Heart right ventricle (tissue), 16 donors: ENCODE measurements around the gene CUL2. TPM values are rescaled to one million over a fixed set of nuclear protein-coding genes. Genes with fewer than 3 reads are reported as not detected.
A peak's percentile ranks its signal among the peaks of the same experiment; 100 is the strongest.
"Not testable (repeated sequence)": the region's sequence is repeated elsewhere in the genome, so short reads cannot be mapped to it uniquely, and the experiment has no call there.

ENCODE experiments used
- ATAC-seq, 8 donors: fragments of 200-7000 bp; cut with Tn5 transposase; one replicate each; pipeline ENCODE4 v1.9.1; 2020; ENCODE audit warnings: mild to moderate bottlenecking in 8 of 8, moderate library complexity in 8 of 8, moderate number of reproducible peaks in 1 of 8
- DNase-seq, 2 donors: peaks; one replicate each; pipeline ENCODE4 v3.0.0-alpha.2; 2020
- H3K27ac ChIP-seq, 10 donors: fragments of 200-600 bp; sonication (generic) in 2 of 10; one replicate each; pipeline versions ENCODE4 v1.5.0 to v1.8.0; 2020 to 2022; ENCODE audit warnings: mild to moderate bottlenecking in 3 of 10
- H3K27me3 ChIP-seq, 7 donors: fragments of 200-600 bp; one replicate each; pipeline ENCODE4 v1.8.0; 2021 to 2022; ENCODE audit warnings: mild to moderate bottlenecking in 2 of 7
- H3K36me3 ChIP-seq, 9 donors: fragments of 200-600 bp; sonication (generic) in 1 of 9; one replicate each; pipeline versions ENCODE4 v1.5.0 to v1.8.0; 2020 to 2022; ENCODE audit warnings: mild to moderate bottlenecking in 2 of 9
- H3K4me1 ChIP-seq, 9 donors: fragments of 200-600 bp; sonication (generic) in 1 of 9; one replicate each; pipeline versions ENCODE4 v1.5.0 to v1.8.0; 2020 to 2022; ENCODE audit warnings: mild to moderate bottlenecking in 4 of 9
- H3K4me3 ChIP-seq, 10 donors: fragments of 200-600 bp; sonication (generic) in 2 of 10; one replicate each; pipeline versions ENCODE4 v1.5.0 to v1.8.0; 2020 to 2022; ENCODE audit warnings: mild to moderate bottlenecking in 7 of 10, moderate library complexity in 2 of 10
- H3K9me3 ChIP-seq, 11 donors: fragments of 200-600 bp in 10 of 11; sonication (generic) in 2 of 11; one replicate each; pipeline versions ENCODE4 v1.5.0 to v1.8.0; 2013 to 2022; ENCODE audit warnings: mild to moderate bottlenecking in 2 of 11, control low read depth in 1 of 11, moderate library complexity in 1 of 11
- CTCF ChIP-seq, 9 donors: fragments of 200-600 bp; sonication (generic) in 2 of 9; IDR thresholded peaks; one replicate each; pipeline versions ENCODE4 v1.5.0 to v1.8.0; 2021 to 2022; ENCODE audit warnings: antibody characterized with exemption in 9 of 9, mild to moderate bottlenecking in 5 of 9, moderate library complexity in 1 of 9
- WGBS, 2 donors: extraction: QIAGEN DNeasy Blood & Tissue Kit; methylation state at CpG; one replicate each; pipeline ENCODE4 v1.1.7; 2013; ENCODE audit warnings: inconsistent platforms in 1 of 2; 5-methylcytosine and 5-hydroxymethylcytosine counted together
- intact Hi-C, 10 donors: fragments of 100-400 bp; cut with DNase I; formaldehyde crosslinking; loops; one replicate each; pipeline versions ENCODE4 v1.11.1 to v1.14.2; 2022
- polyA plus RNA-seq, 2 donors: library from polyadenylated mRNA; stranded (reverse); fragments of 200-250 nt; gene quantifications; one replicate each; pipeline ENCODE4 v1.2.3, GENCODE V29; 2013
- total RNA-seq, 10 donors: library from RNA; stranded (reverse); fragmentation: NEBNext Ultra II Directional in 3 of 10; extraction: Animal tissue kit (Norgen Biotek cat#: 25700) in 3 of 10; gene quantifications; one replicate each; pipeline versions ENCODE4 v1.2.1 to v1.2.4, GENCODE V29; 2021 to 2023
- donor health status: Arrhythmogenic right ventricular cardiomyopathy.
- donor health status: ischemic (EF 13 %, LVEDD 7.1; RV severe dilation, severe dysfunction).
- donor health status: healthy with polysubstance abuse.
- donor health status: DM: no; HTN: yes; CAD: no.
- donor health status: DM: no; HTN: no; CAD: no.
- donor health status: ischemic (EF 25% LVEDD 6.9; RV normal size, moderate dysfunction).
- donor health status: ischemic (EF 25% LVEDD 5.7; RV mildly dilated, moderate dysfunction).
- donor health status: healthy.
- donor health status: DM: yes; HTN: yes; CAD: no.
- donor health status: Ischemic cardiomyopathy.
- donor health status: ischemic (EF 35%, LVEDD 5.7; RV mildly dilated, moderate dysfunction).
- donor health status: nonischemic (EF 11% LVEDD 7.7; RV severe dilation, severe dysfunction).
- donor health status: DM: yes; HTN: yes; CAD: no.
- donor health status: PGD.
- donor health status: ischemic (EF 29% LVEDD 5.4; RV normal size, mild dysfunction).
- donor health status: nonischemic (EF 23%, LVEDD 6.1; RV moderate dilation, normal function).

CUL2 gene
- total and polyA plus RNA-seq, 12 donors, result 5.7 to 39.8 (median 37.0) TPM

GRCh38 chr10:34979938-34980337 is 110.2 kb downstream of the CUL2 start:
- DNase-seq, result no peak
- no peaks in the 10 kb centered on the region for H3K27me3 ChIP-seq
- 69 to 98% methylated on average over 2 of the region's 2 CpGs for WGBS, 2 donors

GRCh38 chr10:34978080-34978479 is 112.1 kb downstream of the CUL2 start:
- Histone ChIP-seq H3K9me3 (peaks cover 0 to 12% (median 0%) of the 10 kb centered on the region in 11 donors), H3K4me1 (no peaks in the 10 kb centered on the region), H3K4me3 (no peak overlapping the region), H3K27ac (no peak overlapping the region), H3K36me3 (no peaks in the 10 kb centered on the region), H3K27me3 (no peaks in the 10 kb centered on the region)
- 79 to 88% methylated on average over 7 of the region's 7 CpGs for WGBS, 2 donors
- intact Hi-C loops, result no loop called here
- TF ChIP-seq CTCF (IDR thresholded peaks at IDR 0.05), result no peak
- DNase-seq (no peak), ATAC-seq (no peak)

More at GRCh38 chr10:34979938-34980337, 110.2 kb downstream of the CUL2 start:
- Histone ChIP-seq H3K9me3 (peaks cover 0 to 19% (median 5%) of the 10 kb centered on the region in 11 donors), H3K27ac (no peak overlapping the region), H3K4me1 (no peaks in the 10 kb centered on the region), H3K36me3 (no peaks in the 10 kb centered on the region), H3K4me3 (no peak overlapping the region)
- TF ChIP-seq CTCF (IDR thresholded peaks at IDR 0.05), result no peak
- intact Hi-C loops, result no loop called here
- no peak for ATAC-seq

- H3K27ac ChIP-seq, DNase-seq, H3K4me3 ChIP-seq, ATAC-seq, H3K27me3 ChIP-seq, intact Hi-C loops, H3K36me3 ChIP-seq, H3K4me1 ChIP-seq: not testable (repeated sequence)
- H3K9me3 ChIP-seq, result peaks cover 0 to 12% (median 0%) of the 10 kb centered on the region in 11 donors
- 95 to 97% methylated on average over 26 to 29 of the region's 29 CpGs for WGBS, 2 donors
These were observed 113.7 kb downstream of the CUL2 start for GRCh38 chr10:34976380-34976910.

GRCh38 chr10:34974364-34975065 is 115.6 kb downstream of the CUL2 start:
- intact Hi-C loops, H3K4me3 ChIP-seq, DNase-seq, H3K27ac ChIP-seq, ATAC-seq, H3K27me3 ChIP-seq, H3K36me3 ChIP-seq: not testable (repeated sequence)
- TF ChIP-seq CTCF (IDR thresholded peaks at IDR 0.05), result peak in 4 of 9 donors; percentile 18 to 33 (median 23)
- WGBS, 2 donors, result 89 to 92% methylated on average over 8 of the region's 8 CpGs
- peaks cover 0 to 12% (median 0%) of the 10 kb centered on the region in 11 donors for H3K9me3 ChIP-seq
- peaks cover 0 to 14% (median 0%) of the 10 kb centered on the region in 9 donors for H3K4me1 ChIP-seq

- intact Hi-C loops, H3K4me3 ChIP-seq, H3K27ac ChIP-seq, H3K27me3 ChIP-seq, ATAC-seq, DNase-seq, H3K36me3 ChIP-seq: not testable (repeated sequence)
- Histone ChIP-seq H3K9me3 (peaks cover 0 to 12% (median 0%) of the 10 kb centered on the region in 11 donors), H3K4me1 (peaks cover 0 to 14% (median 0%) of the 10 kb centered on the region in 9 donors)
- WGBS, 2 donors, result 84 to 85% methylated on average over 3 of the region's 3 CpGs
These were observed 116.4 kb downstream of the CUL2 start for GRCh38 chr10:34973757-34974156.

GRCh38 chr10:34973121-34973520 is 117.0 kb downstream of the CUL2 start:
- WGBS, 2 donors, result 81% methylated on average over 9 of the region's 9 CpGs
- H3K27me3 ChIP-seq, DNase-seq, H3K36me3 ChIP-seq, ATAC-seq, H3K4me3 ChIP-seq, H3K27ac ChIP-seq, intact Hi-C loops: not testable (repeated sequence)
- H3K9me3 ChIP-seq, result peaks cover 0 to 12% (median 0%) of the 10 kb centered on the region in 11 donors
- peaks cover 0 to 14% (median 0%) of the 10 kb centered on the region in 9 donors for H3K4me1 ChIP-seq

- H3K4me3 ChIP-seq, H3K36me3 ChIP-seq, ATAC-seq, H3K27me3 ChIP-seq, intact Hi-C loops, DNase-seq, H3K27ac ChIP-seq: not testable (repeated sequence)
- H3K9me3 ChIP-seq, result peaks cover 0 to 12% (median 0%) of the 10 kb centered on the region in 11 donors
- peaks cover 0 to 18% (median 2%) of the 10 kb centered on the region in 9 donors for H3K4me1 ChIP-seq
- 66 to 79% methylated on average over 2 of the region's 2 CpGs for WGBS, 2 donors
These were observed 117.5 kb downstream of the CUL2 start for GRCh38 chr10:34972591-34972990.

GRCh38 chr10:34971606-34972334 is 118.4 kb downstream of the CUL2 start:
- peak; percentile 33 to 43 for DNase-seq
- H3K27ac ChIP-seq, result peak overlapping the region in 2 of 10 donors; percentile 22 to 25

More at GRCh38 chr10:34971606-34972334, 118.4 kb downstream of the CUL2 start:
- H3K27me3 ChIP-seq, H3K4me3 ChIP-seq, intact Hi-C loops, ATAC-seq, H3K36me3 ChIP-seq: not testable (repeated sequence)
- H3K9me3 ChIP-seq, result peaks cover 0 to 12% (median 0%) of the 10 kb centered on the region in 11 donors
- WGBS, 2 donors, result 45 to 51% methylated on average over 12 of the region's 12 CpGs
- peaks cover 0 to 24% (median 7%) of the 10 kb centered on the region in 9 donors for H3K4me1 ChIP-seq
